ENCODE results near the gene PRKCE. TPM values are rescaled to one million over a fixed set of nuclear protein-coding genes. Genes with fewer than 3 reads are reported as not detected.

The PRKCE gene
- total and polyA plus RNA-seq, 2 of the 8 experiments (the other 6 are each of a cell fraction or from before 2014, with no cell fraction given), result 0.54 to 2.1 TPM

- TF ChIP-seq CTCF (IDR thresholded peaks at IDR 0.05; ENCODE audit: control extremely low read depth in 1 of 3, insufficient read depth in 1 of 3, low read depth in 1 of 3, low read length in 3 of 3), result no peak
- TF ChIP-seq MAX (IDR thresholded peaks at IDR 0.05), result no peak
- TF ChIP-seq RFX5 (IDR thresholded peaks at IDR 0.05; ENCODE audit: borderline replicate concordance, low read depth, low read length), result no peak
- TF ChIP-seq, protein P1, sequence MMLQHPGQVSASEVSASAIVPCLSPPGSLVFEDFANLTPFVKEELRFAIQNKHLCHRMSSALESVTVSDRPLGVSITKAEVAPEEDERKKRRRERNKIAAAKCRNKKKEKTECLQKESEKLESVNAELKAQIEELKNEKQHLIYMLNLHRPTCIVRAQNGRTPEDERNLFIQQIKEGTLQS (IDR thresholded peaks at IDR 0.05; ENCODE audit: insufficient read depth, low read depth, low read length), result no peak
- no peak for TF ChIP-seq CBX5 (IDR thresholded peaks at IDR 0.05; ENCODE audit: low read depth, low read length)
- TF ChIP-seq CHD2 (IDR thresholded peaks at IDR 0.05; ENCODE audit: low read length), result no peak
- no peak for TF ChIP-seq EZH2 (IDR thresholded peaks at IDR 0.05; ENCODE audit: low read depth, low read length, severe bottlenecking)
- TF ChIP-seq CREB1 (IDR thresholded peaks at IDR 0.05), result no peak
Measured at GRCh38 chr2:45714679-45715078, 63.2 kb downstream of the PRKCE start (continued).
